ENCODE results near the gene SLC6A18. TPM values are rescaled to one million over a fixed set of nuclear protein-coding genes. Genes with fewer than 3 reads are reported as not detected.

Gene SLC6A18
- total and polyA plus RNA-seq, 2 of the 4 experiments (the other 2 are of a cell fraction), result not detected

- Histone ChIP-seq H4K91ac (ENCODE audit: insufficient read depth, low read depth, low read length) (no peak overlapping the region), H3K9me1 (ENCODE audit: insufficient read depth, low read length) (no peaks in the 10 kb centered on the region), H2AFZ (replicated peaks; ENCODE audit: low read length, poor library complexity) (no peak overlapping the region), H2BK5ac (ENCODE audit: low read depth, low read length, poor library complexity, severe bottlenecking) (no peak overlapping the region), H2BK120ac (ENCODE audit: low read depth, low read length) (no peak overlapping the region), H3K4me1 (ENCODE audit: control insufficient read depth, insufficient read depth, low read length) (no peaks in the 10 kb centered on the region), H3K27me3 (ENCODE audit: control insufficient read depth, insufficient read depth, low read length) (peaks cover 15% of the 10 kb centered on the region; the same call in 1 of the 2 replicates), H3K36me3 (ENCODE audit: control insufficient read depth, insufficient read depth, low read length) (no peaks in the 10 kb centered on the region), H3K9ac (ENCODE audit: low read depth, low read length) (no peak overlapping the region), H3K27ac (ENCODE audit: insufficient read depth, low read length) (no peak overlapping the region), H2AK9ac (replicated peaks; ENCODE audit: low read depth, low read length, poor library complexity) (no peak overlapping the region), H3K4me2 (ENCODE audit: low read depth, low read length) (no peak overlapping the region), H3K14ac (replicated peaks; ENCODE audit: low read depth, low read length) (no peak overlapping the region), H4K20me1 (ENCODE audit: insufficient read depth, low read length) (no peaks in the 10 kb centered on the region), H3K23ac (ENCODE audit: low read depth, low read length) (no peak overlapping the region), H3K9me3 (ENCODE audit: control insufficient read depth, insufficient read depth, low read length) (peaks cover 2% of the 10 kb centered on the region; the same call in 1 of the 2 replicates), H3K79me1 (ENCODE audit: low read depth in 1 of 2, low read length in 2 of 2) (no peaks in the 10 kb centered on the region), H3K18ac (ENCODE audit: low read depth, low read length) (no peak overlapping the region), H3K56ac (ENCODE audit: extremely low read depth, insufficient read depth, low read length) (no peak overlapping the region), H4K8ac (ENCODE audit: low read depth in 2 of 2, low read length in 2 of 2) (no peak overlapping the region), H2BK20ac (ENCODE audit: low read depth, low read length) (no peak overlapping the region), H2BK15ac (ENCODE audit: low read depth, low read length) (no peak overlapping the region), H2AK5ac (ENCODE audit: low read depth, low read length) (no peak overlapping the region), H4K5ac (ENCODE audit: low read depth, low read length) (no peak overlapping the region), H3K4me3 (ENCODE audit: insufficient read depth, low read depth, low read length) (no peak overlapping the region), H3K4ac (ENCODE audit: low read depth, low read length) (no peak overlapping the region)
- dilution Hi-C loops (cut with HindIII; ENCODE audit: low sequenced_read_pairs, unreplicated experiment), result no loop called here
- POLR2A ChIA-PET (ENCODE audit: unreplicated experiment), result no interaction called here
- intact Hi-C loops (cut with micrococcal nuclease), result no loop called here
- in situ Hi-C loops (cut with MboI; ENCODE audit: low sequenced_read_pairs), result loop anchor here (10.0 kb wide), 1 partner anchor 244 kb away; no protein-coding TSS in a partner anchor
- WGBS, 2 experiments (ENCODE audit: extremely low coverage in 2 of 2, insufficient read length in 1 of 2), result 71% methylated on average over 12 of the region's 34 CpGs; no CpG with 5 or more reads in 1 of the 2 experiments
- TF ChIP-seq BHLHE40 (IDR thresholded peaks at IDR 0.05; ENCODE audit: low read depth, low read length) (0 out of 2 replicates have a peak, but pooled peaks have one; percentile 50), POLR2A (IDR thresholded peaks at IDR 0.05; ENCODE audit: low read depth, low read length) (no peak)
- ATAC-seq (ENCODE audit: low read depth), result no peak
- no TSS peak for BruUV-seq (replicated peaks)
- DNase-seq, result no peak
- CTCF ChIA-PET, result no interaction called here
These were observed 46.4 kb upstream of the SLC6A18 start for GRCh38 chr5:1178529-1179382.
